IMR-90 (cell line): ENCODE measurements around the gene OGFOD2. TPM values are rescaled to one million over a fixed set of nuclear protein-coding genes. Genes with fewer than 3 reads are reported as not detected.

Experiments used
- ATAC-seq: fragments of 200-7000 bp; cut with Tn5 transposase; 2 replicates; pipeline ENCODE4 v1.9.1; 2020; ENCODE audit warnings: low read depth, mild to moderate bottlenecking, moderate library complexity
- BruUV-seq: library from RNA; stranded (reverse); fragments of 400-500 nt; replicated peaks from 2 replicates; lab custom pipeline; 2021; lab: Mats Ljungman, UMichigan
- CTCF ChIA-PET: fragments of 300-600 bp; formaldehyde crosslinking; extraction: SDS; loops from one replicate; lab custom pipeline; 2021; ENCODE audit warnings: antibody characterized with exemption; lab: Yijun Ruan, JAX
- POLR2A ChIA-PET: fragments of 300-600 bp; sonication (Branson Sonifier 250); formaldehyde crosslinking; loops from one replicate; lab custom pipeline; 2022; ENCODE audit warnings: antibody characterized with exemption; ENCODE audit not compliant: unreplicated experiment; lab: Charles Lee
- DNase-seq: peaks from one replicate; pipeline ENCODE4 v3.0.0; 2013
- H2AFZ ChIP-seq: replicated peaks from 2 replicates; pipeline ENCODE3; 2013; ENCODE audit warnings: low read length, mild to moderate bottlenecking; ENCODE audit not compliant: poor library complexity
- H2AK5ac ChIP-seq: 2 replicates; pipeline ENCODE4 v1.6.1; 2013; ENCODE audit warnings: low read depth, low read length, inconsistent platforms
- H2AK9ac ChIP-seq: replicated peaks from 2 replicates; pipeline ENCODE3; 2013; ENCODE audit warnings: mild to moderate bottlenecking, low read depth, low read length, moderate library complexity; ENCODE audit not compliant: poor library complexity
- H2BK120ac ChIP-seq: 2 replicates; pipeline ENCODE4 v1.6.1; 2013; ENCODE audit warnings: low read depth, low read length, inconsistent platforms
- H2BK15ac ChIP-seq: 3 replicates; pipeline ENCODE4 v1.6.1; 2013; ENCODE audit warnings: low read depth, low read length, inconsistent platforms
- H2BK20ac ChIP-seq: 2 replicates; pipeline ENCODE4 v1.6.1; 2013; ENCODE audit warnings: low read depth, mild to moderate bottlenecking, inconsistent platforms, low read length, moderate library complexity
- H2BK5ac ChIP-seq: 2 replicates; pipeline ENCODE4 v1.6.1; 2013; ENCODE audit warnings: mild to moderate bottlenecking, low read depth, low read length, inconsistent platforms; ENCODE audit not compliant: poor library complexity, severe bottlenecking
- H3K14ac ChIP-seq: replicated peaks from 2 replicates; pipeline ENCODE4 v1.6.1; 2013; ENCODE audit warnings: low read depth, low read length, inconsistent platforms
- H3K18ac ChIP-seq: 2 replicates; pipeline ENCODE4 v1.6.1; 2013; ENCODE audit warnings: low read depth, low read length, control low read depth
- H3K23ac ChIP-seq: 2 replicates; pipeline ENCODE4 v1.6.1; 2013; ENCODE audit warnings: low read depth, low read length, inconsistent platforms
- H3K27ac ChIP-seq: 2 replicates; pipeline ENCODE4 v1.5.1; 2013; ENCODE audit warnings: mild to moderate bottlenecking, control low read depth, low read length; ENCODE audit not compliant: insufficient read depth
- H3K27me3 ChIP-seq: 2 replicates; pipeline ENCODE4 v1.6.1; 2013; ENCODE audit warnings: low read length; ENCODE audit not compliant: control insufficient read depth, insufficient read depth
- H3K36me3 ChIP-seq: 2 replicates; pipeline ENCODE4 v1.6.1; 2013; ENCODE audit warnings: low read length, mixed read lengths; ENCODE audit not compliant: control insufficient read depth, insufficient read depth
- H3K4ac ChIP-seq: 2 replicates; pipeline ENCODE4 v1.6.1; 2013; ENCODE audit warnings: low read depth, low read length, inconsistent platforms
- H3K4me1 ChIP-seq: 2 replicates; pipeline ENCODE4 v1.6.1; 2013; ENCODE audit warnings: low read length, mixed read lengths; ENCODE audit not compliant: control insufficient read depth, insufficient read depth
- H3K4me2 ChIP-seq: 2 replicates; pipeline ENCODE4 v1.6.1; 2013; ENCODE audit warnings: low read depth, mild to moderate bottlenecking, control low read depth, low read length, moderate library complexity
- H3K4me3 ChIP-seq: 2 replicates; pipeline ENCODE4 v1.5.1; 2013; ENCODE audit warnings: low read depth, mild to moderate bottlenecking, control low read depth, low read length, moderate library complexity; ENCODE audit not compliant: insufficient read depth
- H3K56ac ChIP-seq: 2 replicates; pipeline ENCODE4 v1.6.1; 2013; ENCODE audit warnings: low read length, inconsistent platforms; ENCODE audit not compliant: insufficient read depth; ENCODE audit errors: extremely low read depth
- H3K79me1 ChIP-seq, 2 experiments: 2 replicates each; pipeline ENCODE4 v1.6.1; 2013; ENCODE audit warnings: low read length in 2 of 2, inconsistent platforms in 1 of 2, low read depth in 1 of 2
- H3K9ac ChIP-seq: 2 replicates; pipeline ENCODE4 v1.6.1; 2013; ENCODE audit warnings: low read depth, low read length, control low read depth
- H3K9me1 ChIP-seq: 2 replicates; pipeline ENCODE4 v1.6.1; 2013; ENCODE audit warnings: low read length, inconsistent platforms; ENCODE audit not compliant: insufficient read depth
- H3K9me3 ChIP-seq: 2 replicates; pipeline ENCODE4 v1.6.1; 2013; ENCODE audit warnings: low read length; ENCODE audit not compliant: control insufficient read depth, insufficient read depth
- H4K20me1 ChIP-seq: 2 replicates; pipeline ENCODE4 v1.6.1; 2013; ENCODE audit warnings: low read length, inconsistent platforms; ENCODE audit not compliant: insufficient read depth
- H4K5ac ChIP-seq: 2 replicates; pipeline ENCODE4 v1.6.1; 2013; ENCODE audit warnings: mild to moderate bottlenecking, low read depth, low read length, control low read depth
- H4K8ac ChIP-seq, 2 experiments: 2 replicates each; pipeline ENCODE4 v1.6.1; 2013; ENCODE audit warnings: low read depth in 2 of 2, low read length in 2 of 2, control low read depth in 1 of 2, inconsistent platforms in 1 of 2
- H4K91ac ChIP-seq: 2 replicates; pipeline ENCODE4 v1.6.1; 2013; ENCODE audit warnings: low read depth, low read length, inconsistent platforms; ENCODE audit not compliant: insufficient read depth
- BHLHE40 ChIP-seq: fragments of 150-350 bp; IDR thresholded peaks from 2 replicates; pipeline ENCODE4 v1.6.1; 2016; ENCODE audit warnings: mild to moderate bottlenecking, low read depth, low read length
- CHD1 ChIP-seq: IDR thresholded peaks from 2 replicates; pipeline ENCODE4 v1.6.1; 2012; ENCODE audit warnings: low read depth, low read length, improper control_type of control experiment
- POLR2A ChIP-seq: IDR thresholded peaks from 2 replicates; pipeline ENCODE4 v1.6.1; 2012; ENCODE audit warnings: mild to moderate bottlenecking, low read depth, low read length
- SMC3 ChIP-seq: fragments of 150-350 bp; IDR thresholded peaks from 2 replicates; pipeline ENCODE4 v1.6.1; 2016; ENCODE audit warnings: low read depth, mild to moderate bottlenecking, antibody characterized with exemption, low read length, moderate library complexity
- WGBS, 2 experiments: methylation state at CpG; one replicate each; pipeline versions ENCODE4 v1.1.5 to v1.1.7; 2013; ENCODE audit warnings: missing lambda C conversion rate in 2 of 2; ENCODE audit not compliant: insufficient read length in 1 of 2; ENCODE audit errors: extremely low coverage in 2 of 2; 5-methylcytosine and 5-hydroxymethylcytosine counted together
- dilution Hi-C: fragments of 300-500 bp; cut with HindIII; formaldehyde crosslinking; loops from one replicate; pipeline ENCODE4 v1.14.3; 2018; ENCODE audit warnings: low sequenced_read_pairs; ENCODE audit not compliant: unreplicated experiment
- in situ Hi-C: fragments of 300-500 bp; cut with MboI; formaldehyde crosslinking; loops from 3 replicates; pipeline ENCODE4 v1.14.3; 2019; ENCODE audit warnings: low sequenced_read_pairs, inconsistent platforms, mixed read lengths
- intact Hi-C: fragments of 100-400 bp; cut with micrococcal nuclease; formaldehyde crosslinking; loops from 2 replicates; pipeline ENCODE4 v1.10.0; 2022
- polyA plus RNA-seq, 3 experiments: library from polyadenylated mRNA; depleted of rRNA; stranded (reverse); fragments of >200 nt; gene quantifications; 2 replicates each; pipeline ENCODE4 v1.2.3, GENCODE V29; 2012; ENCODE audit warnings: low replicate concordance in 1 of 3
- total RNA-seq: library from RNA; depleted of rRNA; stranded (reverse); fragments of >200 nt; gene quantifications from 2 replicates; pipeline ENCODE4 v1.2.3, GENCODE V29; 2012

OGFOD2 gene
- total and polyA plus RNA-seq, 2 of the 4 experiments (the other 2 are of a cell fraction): 4.3 to 18.2 TPM

DNA sequence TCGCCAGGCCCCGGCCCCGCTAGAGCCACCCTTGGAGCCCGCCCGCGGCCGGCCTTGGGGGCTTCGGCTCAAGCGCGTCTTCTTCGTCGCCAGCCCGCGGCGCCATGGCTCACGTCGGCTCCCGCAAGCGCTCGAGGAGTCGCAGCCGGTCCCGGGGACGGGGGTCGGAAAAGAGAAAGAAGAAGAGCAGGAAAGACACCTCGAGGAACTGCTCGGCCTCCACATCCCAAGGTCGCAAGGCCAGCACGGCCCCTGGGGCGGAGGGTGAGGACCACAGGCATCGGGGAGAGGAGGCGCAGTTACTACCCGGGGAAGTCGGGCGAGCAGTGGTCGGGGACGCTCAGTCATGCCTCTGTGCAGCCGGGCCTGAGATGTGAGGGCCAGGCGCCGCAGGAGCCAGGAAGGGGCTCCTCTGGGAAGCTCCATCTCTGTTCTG is 6.0 kb downstream of the OGFOD2 start:
- H3K27ac ChIP-seq: peak overlapping the region; percentile 89
- BruUV-seq: no TSS peak
- intact Hi-C loops: loop anchor here (2.0 kb wide), 1 partner anchor 62 kb away; no protein-coding TSS in a partner anchor

More for the DNA sequence above, 6.0 kb downstream of the OGFOD2 start:
- Histone ChIP-seq H3K9ac (peak overlapping the region; percentile 98), H3K27me3 (no peaks in the 10 kb centered on the region), H2AK9ac (peak overlapping the region; percentile 98), H3K23ac (peak overlapping the region; percentile 96), H4K20me1 (peaks cover 15% of the 10 kb centered on the region), H2BK20ac (no peak overlapping the region), H3K79me1 (peaks cover 19 to 70% of the 10 kb centered on the region in 2 experiments; a peak in 3 of 4 replicates), H4K91ac (peak overlapping the region; percentile 87), H4K8ac (peak overlapping the region; percentile 74 to 85; a peak in 3 of 4 replicates), H3K36me3 (peaks cover 24% of the 10 kb centered on the region), H3K4ac (peak overlapping the region; percentile 82), H4K5ac (peak overlapping the region; percentile 33), H3K14ac (peak overlapping the region; percentile 94), H2BK15ac (no peak overlapping the region), H2BK5ac (peak overlapping the region; percentile 79), H3K4me1 (peaks cover 30% of the 10 kb centered on the region), H3K56ac (peak overlapping the region; percentile 72), H3K9me3 (no peaks in the 10 kb centered on the region), H2AK5ac (peak overlapping the region; percentile 94), H2BK120ac (peak overlapping the region; percentile 50; the same call in 1 of the 2 replicates), H3K4me2 (peak overlapping the region; percentile 97), H3K18ac (no peak overlapping the region; the same call in 1 of the 2 replicates), H2AFZ (peak overlapping the region; percentile 99), H3K9me1 (peaks cover 18% of the 10 kb centered on the region; the same call in 1 of the 2 replicates), H3K4me3 (peak overlapping the region; percentile 85)
- TF ChIP-seq CHD1: no peak
- peak; percentile 19; the same call in 1 of the 2 replicates for TF ChIP-seq POLR2A
- no peak for TF ChIP-seq SMC3
- no peak for TF ChIP-seq BHLHE40
- dilution Hi-C loops: loop anchor here (25.0 kb wide), 1 partner anchor 256 kb away; the partner anchor contains the start of genes MPHOSPH9 and MTRFR
- DNase-seq: no peak
- ATAC-seq: peak; percentile 16
- POLR2A ChIA-PET: no interaction called here
- WGBS, 2 experiments: 1% methylated on average over 27 of the region's 40 CpGs; no CpG with 5 or more reads in 1 of the 2 experiments
- CTCF ChIA-PET: no interaction called here
- in situ Hi-C loops: loop anchor here (10.0 kb wide), 1 partner anchor 164 kb away; no protein-coding TSS in a partner anchor
